ENCODE data around the gene TFIP11.

DNA sequence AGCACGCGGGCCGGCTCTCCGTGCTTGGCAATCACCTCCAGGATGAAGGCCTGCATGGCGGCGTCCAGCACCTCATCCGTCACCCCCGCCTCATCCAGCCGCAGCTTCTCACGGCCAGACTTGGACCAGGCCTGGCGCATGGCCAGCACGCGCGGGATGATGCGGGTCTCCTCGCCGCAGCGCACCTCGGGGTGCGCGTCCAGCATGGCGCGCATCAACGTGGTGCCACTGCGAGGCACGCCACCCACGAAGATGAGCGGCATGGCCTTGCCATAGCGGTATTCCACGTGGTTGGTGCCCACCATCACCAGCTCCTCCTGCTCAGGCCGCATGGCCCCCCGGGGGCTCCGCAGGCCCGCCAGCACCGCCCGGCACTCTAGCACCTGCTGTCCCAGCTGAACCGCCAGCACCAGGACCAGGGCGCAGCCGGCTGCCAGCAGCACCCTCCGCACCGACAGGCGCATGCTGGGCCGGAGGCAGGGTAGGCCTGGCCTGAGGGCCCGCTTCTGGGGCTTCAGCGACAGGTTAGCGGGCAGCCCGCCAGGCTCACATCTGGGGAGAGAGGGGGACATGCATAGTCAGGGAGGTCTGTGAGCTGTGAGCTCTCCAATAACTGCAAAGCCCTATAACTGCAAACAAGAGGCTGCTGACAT is 29.0 kb upstream of the TFIP11 start:
- TF ChIP-seq, protein P1, sequence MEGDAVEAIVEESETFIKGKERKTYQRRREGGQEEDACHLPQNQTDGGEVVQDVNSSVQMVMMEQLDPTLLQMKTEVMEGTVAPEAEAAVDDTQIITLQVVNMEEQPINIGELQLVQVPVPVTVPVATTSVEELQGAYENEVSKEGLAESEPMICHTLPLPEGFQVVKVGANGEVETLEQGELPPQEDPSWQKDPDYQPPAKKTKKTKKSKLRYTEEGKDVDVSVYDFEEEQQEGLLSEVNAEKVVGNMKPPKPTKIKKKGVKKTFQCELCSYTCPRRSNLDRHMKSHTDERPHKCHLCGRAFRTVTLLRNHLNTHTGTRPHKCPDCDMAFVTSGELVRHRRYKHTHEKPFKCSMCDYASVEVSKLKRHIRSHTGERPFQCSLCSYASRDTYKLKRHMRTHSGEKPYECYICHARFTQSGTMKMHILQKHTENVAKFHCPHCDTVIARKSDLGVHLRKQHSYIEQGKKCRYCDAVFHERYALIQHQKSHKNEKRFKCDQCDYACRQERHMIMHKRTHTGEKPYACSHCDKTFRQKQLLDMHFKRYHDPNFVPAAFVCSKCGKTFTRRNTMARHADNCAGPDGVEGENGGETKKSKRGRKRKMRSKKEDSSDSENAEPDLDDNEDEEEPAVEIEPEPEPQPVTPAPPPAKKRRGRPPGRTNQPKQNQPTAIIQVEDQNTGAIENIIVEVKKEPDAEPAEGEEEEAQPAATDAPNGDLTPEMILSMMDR (IDR thresholded peaks at IDR 0.05; ENCODE audit: control extremely low read depth in 1 of 3, insufficient read depth in 1 of 3, low read depth in 1 of 3, low read length in 3 of 3): no peak
- TF ChIP-seq YY1 (IDR thresholded peaks at IDR 0.05; ENCODE audit: low read depth, low read length) (no peak), CREB1 (IDR thresholded peaks at IDR 0.05) (no peak), CEBPB (IDR thresholded peaks at IDR 0.05; ENCODE audit: low read depth, low read length) (no peak), ZNF274 (IDR thresholded peaks at IDR 0.05; ENCODE audit: borderline replicate concordance, extremely low read depth, low read length) (no peak), MAFK (IDR thresholded peaks at IDR 0.05; ENCODE audit: low read depth, low read length) (no peak), NANOG (IDR thresholded peaks at IDR 0.05; ENCODE audit: insufficient read depth, low read depth, low read length, poor library complexity, severe bottlenecking) (no peak), POLR2A (IDR thresholded peaks at IDR 0.05; ENCODE audit: control extremely low read depth in 1 of 2, low read depth in 2 of 2, low read length in 2 of 2) (no peak), CHD1 (IDR thresholded peaks at IDR 0.05; ENCODE audit: low read depth, low read length) (no peak), RAD21 (IDR thresholded peaks at IDR 0.05 in 1 of 2, conservative IDR thresholded peaks at IDR 0.05 in 1 of 2; ENCODE audit: low read depth in 2 of 2, low read length in 2 of 2) (no peak)
- TF ChIP-seq, protein P2, sequence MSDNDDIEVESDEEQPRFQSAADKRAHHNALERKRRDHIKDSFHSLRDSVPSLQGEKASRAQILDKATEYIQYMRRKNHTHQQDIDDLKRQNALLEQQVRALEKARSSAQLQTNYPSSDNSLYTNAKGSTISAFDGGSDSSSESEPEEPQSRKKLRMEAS (IDR thresholded peaks at IDR 0.05): no peak
